Transverse colon (tissue), 4 donors: ENCODE measurements around the gene DDX55.
"Not testable (repeated sequence)": the region's sequence is repeated elsewhere in the genome, so short reads cannot be mapped to it uniquely, and the experiment has no call there.

ENCODE experiments used
- CTCF ChIP-seq, 5 experiments: fragments of 200-600 bp in 3 of 5; fragments of 450-650 bp in 2 of 5; sonication (generic) in 3 of 5; IDR thresholded peaks; 1 replicate in 2 of 5; 2 replicates in 3 of 5; pipeline ENCODE4 v1.5.1; 2016 to 2017; ENCODE audit warnings: antibody characterized with exemption in 5 of 5, inconsistent platforms in 3 of 5, mild to moderate bottlenecking in 2 of 5, moderate library complexity in 1 of 5
- EP300 ChIP-seq: sonication (generic); formaldehyde crosslinking; IDR thresholded peaks from one replicate; pipeline ENCODE4 v1.6.1; 2017; ENCODE audit warnings: antibody characterized with exemption, low read depth
- POLR2AphosphoS5 ChIP-seq, 3 donors: sonication (generic); formaldehyde crosslinking; IDR thresholded peaks; one replicate each; pipeline ENCODE4 v1.6.1; 2016; ENCODE audit warnings: antibody characterized with exemption in 3 of 3

- not testable (repeated sequence) for TF ChIP-seq CTCF (IDR thresholded peaks at IDR 0.05); POLR2AphosphoS5 (IDR thresholded peaks at IDR 0.05); EP300
Observed at GRCh38 chr12:123558487-123558886, 43.4 kb upstream of the DDX55 start.
